Ammon's horn (tissue), 1 donor: ENCODE measurements around the gene KCTD5.

ENCODE experiments used
- DNase-seq: peaks from one replicate; pipeline ENCODE4 v3.0.0-alpha.2; 2016; ENCODE audit warnings: low spot score

Gene KCTD5

DNA sequence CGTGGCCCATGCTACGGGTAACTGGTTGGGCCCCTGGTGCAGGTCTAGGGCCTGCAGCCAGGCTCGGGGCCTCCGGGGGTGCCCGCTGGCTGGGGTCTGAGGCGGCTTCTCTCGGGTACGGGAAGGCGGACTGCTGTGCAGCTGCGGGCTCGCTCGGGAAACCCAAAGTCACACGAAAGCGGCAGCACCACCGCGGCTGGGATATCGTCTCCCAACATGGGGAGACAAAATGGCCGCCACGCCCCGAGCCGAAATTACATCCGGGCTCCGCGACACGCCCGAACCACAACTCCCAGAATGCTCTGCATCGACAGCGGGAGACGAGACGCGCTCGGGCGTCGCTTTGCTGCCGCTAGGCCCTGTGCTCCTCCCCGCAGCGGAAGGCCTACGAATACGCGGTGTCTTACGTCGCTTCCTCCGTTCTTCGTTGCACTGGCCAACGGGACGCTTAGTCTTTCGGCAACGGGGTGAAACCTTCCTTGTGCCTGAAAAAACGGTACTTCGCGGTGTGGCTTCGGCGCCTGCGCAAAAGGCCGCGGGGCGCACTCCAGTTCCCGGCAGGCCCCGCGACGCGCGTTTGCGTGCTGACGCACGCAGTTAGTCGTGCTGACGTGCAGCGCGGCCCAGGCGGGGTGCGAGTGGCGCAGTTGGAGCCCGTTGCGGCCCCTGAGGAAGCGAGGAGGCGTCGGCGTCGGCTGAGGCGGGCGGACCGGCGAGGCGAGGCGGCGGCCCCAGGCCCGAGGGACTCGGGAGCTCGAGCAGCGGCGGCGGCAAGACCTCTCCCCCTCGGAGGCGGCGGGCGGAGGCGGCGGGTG lies 69.9 kb downstream of the KCTD5 start, which contains the start of gene SRRM2:
Gene SRRM2 (plus strand): TSS at position 604 of the 815 bp plus-strand sequence. CDS start 3,727 bp downstream, outside the sequence.
- peak; percentile 92 for DNase-seq

GRCh38 chr16:2752850-2753732 lies 70.8 kb downstream of the KCTD5 start:
- DNase-seq, result peak; percentile 77

- no peak for DNase-seq
Measured at GRCh38 chr16:2753733-2754020, 71.4 kb downstream of the KCTD5 start.

- DNase-seq, result no peak
Measured at GRCh38 chr16:2755158-2755557, 72.8 kb downstream of the KCTD5 start.

DNA sequence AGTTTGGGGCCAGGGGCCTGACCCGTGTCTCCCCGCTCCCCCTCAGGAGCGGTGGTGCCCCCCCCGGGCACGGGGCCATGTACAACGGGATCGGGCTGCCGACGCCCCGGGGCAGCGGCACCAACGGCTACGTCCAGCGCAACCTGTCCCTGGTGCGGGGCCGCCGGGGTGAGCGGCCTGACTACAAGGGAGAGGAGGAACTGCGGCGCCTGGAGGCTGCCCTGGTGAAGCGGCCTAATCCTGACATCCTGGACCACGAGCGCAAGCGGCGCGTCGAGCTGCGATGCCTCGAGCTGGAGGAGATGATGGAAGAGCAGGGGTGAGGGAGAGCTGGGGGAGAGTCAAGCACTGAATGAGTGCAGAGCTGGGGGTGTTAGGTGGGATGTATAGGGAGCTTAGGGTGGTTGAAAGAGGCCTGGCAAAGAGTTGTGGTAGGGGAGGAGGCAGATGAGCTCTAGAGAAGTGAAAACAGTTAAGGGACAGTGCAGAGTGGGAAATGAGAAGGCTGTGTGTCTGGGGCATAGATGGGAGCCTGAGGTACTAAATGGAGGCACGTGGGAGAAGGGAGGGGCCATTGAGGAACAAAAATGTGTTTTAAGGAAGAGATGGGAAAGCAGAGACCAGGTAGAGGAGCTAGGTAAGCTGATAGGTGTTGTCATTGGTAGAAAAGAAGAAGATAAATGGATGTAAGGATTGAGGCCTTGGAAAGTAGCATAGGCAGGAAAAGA lies 74.1 kb downstream of the KCTD5 start:
- no peak for DNase-seq

- no peak for DNase-seq
Measured at GRCh38 chr16:2757344-2757743, 75.0 kb downstream of the KCTD5 start.
